NCI-H2107 treated with DMSO at 0.1 percent for 48 hours (cell line): ENCODE data around the gene TRMU.

Experiments
- DNase-seq: peaks from one replicate; lab custom pipeline; 2025; ENCODE audit not compliant: unreplicated experiment; lab: John Stamatoyannopoulos, UW

TRMU gene

DNA sequence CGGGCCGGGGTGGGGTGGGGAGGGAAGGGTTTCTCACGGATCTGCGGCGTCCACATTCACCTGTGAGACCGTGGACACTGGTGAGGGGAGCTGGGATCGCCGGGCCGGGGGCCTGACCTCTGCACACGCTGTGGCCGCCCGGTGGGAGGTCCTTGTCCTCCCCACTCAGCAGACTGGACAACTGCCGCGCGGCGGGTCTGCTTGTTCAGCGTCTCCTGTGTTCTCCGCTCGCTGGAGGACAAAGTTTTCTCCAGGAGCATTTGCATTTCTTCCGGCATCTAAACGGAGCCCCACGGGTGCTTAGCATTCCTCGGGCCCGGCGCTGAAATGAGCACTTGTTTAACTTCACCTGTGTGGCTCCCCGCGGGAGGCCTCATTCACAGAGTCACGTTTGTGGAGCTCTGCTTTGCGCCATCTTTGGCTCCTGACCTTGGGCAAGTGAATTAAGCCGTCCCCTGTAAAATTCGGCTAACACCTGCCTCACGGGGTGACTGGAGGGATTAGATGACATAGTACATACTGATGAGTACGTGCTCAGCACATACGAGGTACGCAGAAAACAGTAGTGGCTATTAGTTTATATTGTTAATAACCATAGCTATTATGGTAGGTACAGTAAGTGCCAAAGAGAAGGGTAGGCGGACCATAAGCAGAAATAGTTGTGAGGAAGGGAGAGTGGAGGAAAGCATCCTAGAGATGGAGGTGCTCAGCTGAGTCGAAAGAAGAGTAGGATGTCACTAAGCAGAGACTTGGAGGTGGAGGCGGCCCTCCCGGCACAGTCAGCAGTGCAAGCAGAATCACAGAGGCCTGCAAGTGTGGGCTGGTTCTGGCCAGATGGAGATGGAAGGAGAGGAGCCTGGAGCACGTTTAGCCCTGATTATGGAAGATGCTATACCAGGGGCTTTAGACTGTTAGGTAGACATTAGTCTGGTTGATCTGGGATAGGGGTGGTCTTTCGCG is 885 bp downstream of the TRMU start:
- DNase-seq = no peak

DNA sequence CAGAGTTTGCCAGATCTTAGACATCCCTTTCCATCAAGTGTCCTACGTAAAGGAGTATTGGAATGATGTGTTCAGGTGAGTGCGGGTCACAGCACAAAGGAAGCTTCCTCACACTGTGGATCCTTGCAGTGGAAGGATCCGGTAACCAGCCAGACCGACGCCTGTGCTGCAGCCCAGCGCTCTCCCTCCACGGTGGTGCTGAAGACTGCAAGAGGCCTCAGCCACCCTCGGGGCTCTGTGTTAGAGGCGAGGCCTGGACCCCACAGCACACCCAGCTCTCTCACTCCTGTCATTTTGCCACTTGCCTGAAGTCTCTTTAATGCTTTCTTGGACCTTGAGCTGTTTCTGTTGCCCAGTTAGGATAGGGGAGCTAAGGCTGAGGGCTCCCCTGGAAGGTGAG is 2.4 kb downstream of the TRMU start:
- no peak for DNase-seq

DNA sequence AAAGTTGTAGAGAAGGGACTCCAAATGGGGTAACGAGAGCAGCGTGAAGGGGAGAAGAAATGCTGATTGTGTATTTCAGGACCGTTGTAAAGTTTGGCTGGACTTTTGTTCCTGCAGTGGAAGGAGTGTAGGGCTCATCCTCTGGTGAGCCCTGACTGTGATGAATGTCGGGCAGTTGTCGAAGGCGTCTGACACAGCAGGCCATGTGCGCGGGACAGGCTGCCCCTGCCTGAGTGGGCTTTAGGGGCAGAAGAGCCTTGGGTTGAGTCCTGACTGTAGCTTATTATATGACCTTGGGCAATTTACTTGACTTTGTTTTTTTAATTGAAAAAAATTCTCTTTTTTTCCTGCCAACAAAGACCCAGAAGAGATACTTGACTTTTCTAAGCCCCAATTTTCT is 3.1 kb downstream of the TRMU start:
- DNase-seq = no peak

DNA sequence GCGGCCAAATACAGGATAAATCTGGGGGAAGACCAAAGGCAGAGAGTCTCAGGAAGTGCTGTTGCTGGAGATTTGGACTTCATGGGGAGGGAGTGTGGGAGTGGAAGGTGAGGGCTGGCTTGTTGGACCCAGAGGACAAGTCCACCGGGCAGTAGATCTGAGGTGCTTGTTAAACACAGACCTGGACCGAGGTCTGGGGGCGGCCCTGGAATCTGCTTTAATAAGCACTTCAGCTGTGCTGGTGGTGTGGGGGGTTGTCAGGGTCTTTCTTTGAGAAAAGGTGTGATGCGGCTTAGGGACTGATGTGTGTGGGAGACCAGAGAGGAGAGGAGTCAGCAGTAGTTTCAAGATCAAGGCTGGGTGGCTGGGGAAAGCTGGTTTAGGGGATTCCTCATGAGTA is 4.4 kb downstream of the TRMU start:
- no peak for DNase-seq

DNA sequence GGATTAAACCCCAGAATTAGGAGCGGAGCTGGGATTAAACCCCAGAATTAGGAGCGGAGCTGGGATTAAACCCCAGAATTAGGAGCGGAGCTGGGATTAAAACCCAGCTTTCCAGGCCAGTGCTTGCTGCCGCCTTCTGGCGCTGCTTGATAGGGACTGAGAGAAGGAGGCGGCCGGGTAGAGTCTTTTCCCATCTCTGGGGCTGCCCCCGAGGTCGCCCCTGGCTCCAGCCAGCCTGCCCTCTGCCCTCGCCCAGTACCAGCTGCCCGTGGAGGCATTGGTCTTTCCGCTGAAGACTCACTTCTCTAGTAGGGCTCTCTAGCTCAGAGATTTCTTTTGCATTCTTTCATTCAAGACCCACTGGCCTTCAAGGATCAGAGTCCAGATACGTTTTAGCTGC is 5.2 kb downstream of the TRMU start:
- no peak for DNase-seq

DNA sequence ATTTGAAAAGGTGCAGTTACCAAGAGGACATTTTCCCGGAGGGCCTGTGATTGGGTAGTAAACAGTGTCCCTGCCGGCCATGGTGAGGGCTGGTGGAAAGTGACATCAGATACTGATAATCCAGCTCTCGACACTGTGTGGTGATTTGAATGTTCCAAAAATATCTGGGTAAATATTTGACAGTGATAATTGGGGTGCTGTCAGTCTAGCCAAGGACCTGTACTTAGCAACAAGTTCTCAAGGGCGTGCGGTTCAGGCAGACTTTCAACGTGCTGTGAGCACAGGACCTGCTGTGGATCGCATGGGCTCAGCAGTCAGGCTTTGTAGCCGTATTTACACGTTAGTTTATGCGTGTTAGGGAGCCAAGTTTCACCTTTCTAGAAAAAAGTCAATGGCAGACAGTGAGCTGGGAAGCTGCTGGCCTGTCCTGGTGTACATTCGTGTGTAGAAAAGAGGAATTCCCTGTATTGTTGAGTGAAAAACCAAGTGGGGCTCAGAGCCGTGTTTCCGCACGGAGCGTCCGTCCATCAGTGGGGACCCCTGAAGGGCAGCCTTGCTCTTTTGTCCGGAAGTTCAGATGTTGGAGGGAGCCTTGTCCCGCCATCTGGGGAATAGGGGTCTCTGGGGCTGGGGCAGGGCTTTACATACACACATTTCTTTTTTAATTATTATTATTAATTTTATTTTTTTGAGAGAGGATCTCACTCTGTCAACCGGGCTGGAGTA is 11.3 kb downstream of the TRMU start:
- no peak for DNase-seq

DNA sequence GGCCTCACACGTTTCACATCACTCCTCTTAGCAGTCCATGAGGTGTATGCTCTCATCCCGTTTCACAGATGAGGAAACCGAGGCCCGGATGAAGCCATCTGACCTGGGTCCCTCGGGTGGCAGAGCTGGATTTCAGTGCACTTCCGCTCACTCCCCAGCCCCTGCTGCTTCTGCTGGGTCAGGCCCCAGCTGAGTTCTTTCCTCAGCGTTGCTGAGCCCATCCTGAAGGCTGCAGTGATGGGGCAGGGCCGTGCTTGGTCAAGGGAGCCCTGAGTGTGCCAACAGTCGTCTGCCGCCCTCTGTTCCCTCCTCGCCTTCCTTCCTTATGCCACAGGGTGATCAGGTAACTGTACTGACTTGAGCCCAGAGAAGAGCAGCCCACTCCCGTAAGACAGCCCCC is 12.1 kb downstream of the TRMU start:
- DNase-seq = no peak

DNA sequence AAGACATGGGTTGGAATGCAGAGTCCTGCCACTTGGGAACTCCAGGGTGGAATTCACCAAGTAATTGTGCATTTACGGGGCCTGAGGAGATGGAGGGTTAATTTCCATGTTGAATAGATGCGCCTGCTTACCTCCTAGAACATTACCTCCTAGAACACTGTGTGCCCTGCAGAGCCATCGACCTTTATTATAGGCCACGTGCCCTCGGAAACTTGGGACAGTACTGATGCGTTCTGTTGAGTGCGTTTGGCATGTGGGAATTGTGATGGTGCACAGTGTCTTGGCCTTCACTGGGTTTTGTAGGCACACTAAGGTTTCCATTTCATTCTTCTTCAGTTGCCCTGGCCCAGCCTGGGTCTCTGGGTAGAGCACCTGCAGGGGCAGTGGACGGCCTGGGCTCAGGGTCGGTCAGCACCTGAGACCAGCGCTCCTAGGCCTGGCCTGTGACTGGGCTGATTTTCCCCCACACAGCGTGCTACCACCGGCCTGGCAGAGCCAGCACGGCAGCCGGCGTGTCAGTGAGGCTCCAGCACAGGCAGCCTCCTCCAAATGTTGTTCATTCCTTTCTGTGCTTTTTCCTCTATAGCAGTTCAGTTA is 12.7 kb downstream of the TRMU start:
- no peak for DNase-seq

DNA sequence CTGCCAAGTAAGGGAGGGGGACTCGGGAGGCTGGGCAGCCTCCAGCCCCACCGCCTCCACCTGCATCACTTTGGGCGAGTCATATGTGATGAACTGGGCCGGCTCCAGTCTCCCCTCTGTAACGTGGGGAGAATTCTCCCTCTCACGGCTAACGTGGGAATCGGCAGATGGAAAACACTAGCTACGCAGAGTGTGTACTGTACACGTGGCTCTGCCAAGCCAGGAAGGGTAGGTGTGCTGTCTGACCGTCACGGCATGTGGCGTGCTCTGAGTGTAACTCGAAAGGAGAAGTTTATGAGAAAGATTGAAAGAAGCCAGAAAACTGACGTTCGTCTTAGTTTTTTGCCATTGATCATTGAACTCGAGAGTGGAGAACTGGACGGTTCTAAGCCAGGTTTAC is 13.7 kb downstream of the TRMU start:
- DNase-seq = no peak

DNA sequence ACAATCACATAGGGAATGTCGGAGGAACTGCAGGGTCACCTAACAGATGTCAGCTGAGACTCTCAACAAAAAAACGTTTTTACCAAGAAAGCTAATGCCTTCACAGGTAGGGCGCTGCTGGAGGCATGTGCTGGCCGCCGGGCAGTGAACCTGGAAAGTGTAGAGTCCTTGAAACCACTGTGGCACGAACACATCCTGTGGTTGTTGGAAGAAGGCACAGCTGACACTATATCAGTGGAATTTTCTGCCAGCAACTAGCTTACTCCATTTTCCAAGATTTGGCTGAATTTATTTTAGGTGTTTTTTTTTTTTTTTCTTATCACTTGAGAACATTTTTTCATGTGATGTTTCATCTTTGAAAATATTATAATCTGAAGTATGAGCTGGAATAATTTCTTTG is 14.2 kb downstream of the TRMU start:
- no peak for DNase-seq

DNA sequence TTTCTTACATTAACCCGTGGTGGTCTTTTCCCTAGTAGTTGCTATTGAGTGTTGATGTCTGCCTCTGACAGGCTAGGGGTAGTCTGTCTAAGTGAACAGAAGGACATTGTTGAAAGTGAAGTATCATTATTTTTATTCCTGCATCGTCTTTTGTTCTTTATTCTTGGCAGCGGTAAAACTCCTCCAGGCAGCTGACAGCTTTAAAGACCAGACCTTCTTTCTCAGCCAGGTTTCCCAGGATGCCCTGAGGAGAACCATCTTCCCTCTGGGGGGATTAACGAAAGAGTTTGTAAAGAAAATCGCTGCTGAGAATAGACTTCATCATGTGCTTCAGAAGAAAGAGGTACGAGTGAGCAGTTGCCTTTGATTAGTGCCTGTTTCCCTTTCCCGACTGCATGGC is 14.6 kb downstream of the TRMU start:
- DNase-seq = no peak

DNA sequence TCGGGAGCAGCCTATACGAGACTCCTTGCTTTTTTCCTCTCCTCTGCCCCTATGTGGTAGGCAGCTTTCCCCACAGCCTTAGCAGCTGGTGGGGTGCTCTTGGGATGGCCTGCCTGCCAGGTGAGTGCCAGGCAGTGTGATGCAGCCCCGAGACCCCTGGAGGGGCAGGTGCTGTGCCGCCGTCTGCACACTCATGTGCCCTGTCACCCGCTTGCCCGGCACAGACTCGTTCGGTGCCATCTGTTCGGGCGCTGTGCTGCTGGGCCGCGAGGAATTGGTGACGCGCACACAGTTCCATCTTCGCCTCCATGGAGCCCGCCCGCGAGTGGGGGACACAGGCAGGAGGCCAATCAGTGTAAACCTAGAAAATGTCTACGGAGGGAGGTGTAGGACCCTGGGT is 15.1 kb downstream of the TRMU start:
- no peak for DNase-seq

DNA sequence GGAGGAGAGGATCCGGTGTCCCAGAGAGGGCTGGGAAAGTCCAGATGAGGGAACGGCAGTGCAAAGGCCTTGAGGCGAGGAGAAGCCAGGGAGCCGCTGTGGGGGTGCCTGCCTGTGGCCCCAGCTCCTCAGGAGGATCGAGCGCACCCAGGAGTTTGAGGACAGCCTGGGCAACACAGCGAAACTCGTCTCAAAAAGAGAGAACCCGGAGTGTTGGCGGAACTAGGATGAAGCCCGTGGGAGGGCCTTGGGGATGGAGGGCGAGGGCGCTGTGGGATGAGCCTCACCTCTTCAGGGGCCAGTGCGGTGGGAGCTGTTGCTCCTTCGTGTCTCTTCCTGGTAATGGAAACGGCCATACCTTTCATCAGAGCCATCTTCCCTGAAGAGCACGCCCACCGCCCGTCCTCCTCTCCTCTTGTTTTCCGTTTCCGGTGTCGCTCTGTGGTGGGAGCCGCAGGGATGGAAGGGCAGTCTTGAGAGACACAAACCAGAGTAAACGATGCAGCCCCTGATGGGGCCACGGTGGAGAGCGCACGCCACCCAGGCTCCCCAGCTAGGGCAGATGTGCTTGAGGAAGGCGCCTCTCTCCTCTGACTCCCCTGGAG is 15.7 kb downstream of the TRMU start:
- DNase-seq = no peak

DNA sequence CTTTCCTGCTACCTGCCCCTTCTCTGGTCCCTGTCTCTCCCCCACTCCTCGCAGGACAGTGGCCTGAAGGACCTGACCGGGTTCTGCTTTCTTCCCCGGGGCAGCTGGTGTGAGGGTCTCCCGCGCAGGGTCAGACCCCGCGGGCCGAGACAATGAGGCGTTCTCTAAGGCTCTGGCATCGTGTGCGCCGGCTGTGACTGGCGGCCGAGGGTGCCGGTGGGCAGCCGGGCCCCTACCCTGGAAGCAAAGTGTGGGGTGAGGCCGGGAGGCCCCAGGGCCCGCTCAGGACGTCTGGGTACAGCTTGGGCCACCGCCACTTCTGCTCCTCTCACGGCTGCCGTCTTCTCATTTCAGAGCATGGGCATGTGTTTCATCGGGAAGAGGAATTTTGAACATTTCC is 16.3 kb downstream of the TRMU start:
- DNase-seq = no peak

DNA sequence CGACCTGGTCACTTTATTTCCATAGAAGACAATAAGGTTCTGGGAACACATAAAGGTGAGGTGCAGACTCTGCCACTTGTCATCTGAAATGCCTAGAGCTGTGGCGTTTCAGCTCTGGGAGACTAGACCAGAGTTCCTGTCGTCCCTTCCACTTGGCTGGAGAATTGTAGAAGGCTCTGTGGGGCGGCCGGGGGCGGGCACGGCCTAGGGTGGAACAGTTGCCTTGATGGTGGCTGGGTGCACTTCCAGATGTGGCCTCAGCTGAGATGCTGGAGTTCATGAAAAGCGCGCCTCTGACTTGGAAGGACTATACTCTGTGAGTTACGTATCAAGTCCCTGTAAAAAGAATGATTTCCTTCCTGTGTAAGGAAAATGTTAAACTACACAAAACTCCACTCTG is 16.8 kb downstream of the TRMU start:
- no peak for DNase-seq

DNA sequence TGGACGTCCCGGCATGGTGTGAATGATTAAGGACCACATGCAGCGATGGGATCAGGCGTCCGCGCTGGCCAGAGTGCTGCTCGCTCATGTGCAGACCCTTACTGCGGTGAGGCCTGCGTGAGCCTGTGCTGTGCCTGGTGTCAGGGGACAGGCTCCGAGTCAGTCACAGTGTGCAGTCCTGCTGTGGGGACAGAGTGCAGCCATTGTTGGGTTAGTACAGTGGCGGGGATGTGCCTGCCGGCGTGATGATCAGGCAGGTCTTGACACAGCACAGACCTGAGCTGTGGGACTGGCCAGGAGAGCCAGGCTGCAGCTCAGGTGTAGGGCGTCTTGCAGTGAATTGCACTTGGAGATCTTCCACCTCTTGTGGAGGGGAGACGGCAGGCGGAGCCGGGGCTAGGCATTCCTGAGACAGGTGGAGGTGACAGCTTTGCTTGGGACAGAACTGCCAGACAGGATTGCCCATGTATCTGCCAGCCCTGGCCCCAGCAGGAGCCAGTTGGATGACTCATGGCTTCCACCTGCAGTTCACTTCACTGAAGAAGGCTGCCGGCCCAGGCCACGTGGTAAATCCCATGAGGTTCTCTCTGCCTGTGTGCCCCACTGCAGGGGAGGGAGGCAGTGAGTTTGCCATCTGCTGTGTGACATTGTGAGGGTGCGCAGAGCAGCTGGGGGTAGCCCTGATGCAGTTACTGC is 17.3 kb downstream of the TRMU start:
- peak; percentile 66 for DNase-seq

DNA sequence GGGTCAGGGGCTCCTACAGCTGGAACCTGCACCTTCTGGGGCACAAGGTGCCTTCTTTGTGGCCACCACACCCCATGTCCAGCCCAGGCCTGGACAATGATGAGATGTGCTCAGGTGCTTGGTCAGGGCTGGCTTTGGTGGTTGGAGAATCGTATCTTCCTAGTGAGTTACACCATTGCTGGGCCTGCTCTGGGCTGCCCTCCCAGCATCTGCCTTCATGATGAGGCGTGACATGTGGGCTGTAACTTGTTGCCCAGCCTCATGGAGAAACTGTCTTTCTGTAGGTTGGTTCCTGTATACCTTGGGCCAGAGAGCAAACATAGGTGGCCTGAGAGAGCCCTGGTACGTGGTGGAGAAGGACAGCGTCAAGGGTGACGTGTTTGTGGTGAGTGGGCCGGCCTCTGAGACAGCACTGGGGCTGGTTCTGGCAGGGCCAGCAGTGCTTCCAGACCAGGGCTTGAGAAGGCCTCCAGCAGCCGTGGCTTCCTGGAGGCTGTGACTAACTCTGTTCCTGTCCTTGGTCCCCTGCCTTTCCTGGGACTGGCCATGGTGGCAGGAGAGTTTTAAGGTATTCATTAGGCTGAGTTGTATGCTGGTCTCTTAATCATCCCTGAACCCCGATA is 18.1 kb downstream of the TRMU start:
- DNase-seq = no peak

DNA sequence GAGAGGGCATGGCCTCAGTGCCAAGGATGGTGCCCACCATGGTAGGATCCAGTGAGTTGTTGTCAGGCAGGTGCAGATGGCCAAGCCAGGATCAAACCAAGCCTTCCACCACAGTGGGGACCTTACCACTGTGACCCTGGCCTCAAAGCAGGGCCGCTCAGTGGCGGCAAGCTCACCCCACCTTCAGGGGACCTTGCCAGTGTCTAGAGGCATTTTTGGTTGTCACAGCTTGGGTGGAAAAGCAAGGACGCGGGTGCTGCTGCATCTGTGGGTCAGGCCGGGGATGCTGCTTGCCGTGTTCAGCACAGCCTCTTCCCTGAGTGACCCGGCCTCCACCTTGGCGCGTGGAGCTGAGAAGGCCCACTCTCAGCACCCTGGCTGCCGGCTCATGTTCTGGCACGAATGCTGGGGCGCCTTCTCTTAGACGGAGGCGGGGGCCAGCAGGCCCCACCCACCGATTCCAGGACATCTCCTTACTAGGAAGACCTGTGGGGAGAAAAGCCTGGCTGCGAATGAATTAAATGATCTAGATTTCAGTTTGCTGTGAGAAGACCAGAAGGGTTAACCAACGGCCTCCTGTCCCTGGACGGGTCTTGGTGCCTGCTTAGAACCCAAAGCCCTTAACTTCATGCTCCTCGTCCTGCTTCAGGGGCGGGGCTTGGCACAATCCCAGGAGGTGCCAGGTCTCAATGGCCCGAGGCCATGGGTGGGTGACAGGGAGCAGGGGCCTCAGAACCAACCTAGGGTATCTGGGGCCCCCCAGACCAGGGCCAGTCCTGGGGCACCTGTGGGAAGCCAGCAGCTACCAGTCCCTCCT is 18.9 kb downstream of the TRMU start:
- DNase-seq = no peak

DNA sequence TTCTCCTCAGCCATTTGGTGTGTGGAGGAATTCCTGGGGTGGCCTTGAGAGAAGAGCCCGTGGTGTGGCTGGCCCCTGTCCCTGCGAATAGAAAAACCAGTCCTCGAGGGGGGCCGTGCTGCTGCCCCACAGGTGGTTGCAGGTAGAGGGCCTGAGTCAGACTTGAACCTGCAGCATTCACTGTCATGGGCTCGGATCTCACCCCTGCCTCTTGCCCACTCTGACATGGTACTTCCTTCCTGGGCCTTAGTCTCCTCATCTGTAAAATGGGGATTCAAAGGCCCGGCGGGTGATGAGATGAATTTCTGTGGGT is 19.4 kb downstream of the TRMU start:
- DNase-seq = no peak
